Thymus (tissue), 11 donors: ENCODE measurements around the gene SDCBP2. TPM values are rescaled to one million over a fixed set of nuclear protein-coding genes. Genes with fewer than 3 reads are reported as not detected.

ENCODE experiments used
- DNase-seq, 9 donors: peaks; one replicate each; pipeline ENCODE4 v3.0.0-alpha.2; 2013; ENCODE audit warnings: low spot score in 9 of 9, low read depth in 6 of 9, missing footprints in 1 of 9
- H3K27ac ChIP-seq, 2 donors: one replicate each; pipeline ENCODE4 v1.5.1; 2013; ENCODE audit warnings: control low read depth in 1 of 2, low read depth in 1 of 2, low read length in 1 of 2, mild to moderate bottlenecking in 1 of 2, moderate library complexity in 1 of 2
- H3K27me3 ChIP-seq, 2 donors: one replicate each; pipeline ENCODE4 v1.5.1; 2013; ENCODE audit warnings: low read length in 1 of 2; ENCODE audit not compliant: control insufficient read depth in 2 of 2, insufficient read depth in 1 of 2
- H3K36me3 ChIP-seq, 2 donors: one replicate each; pipeline ENCODE4 v1.5.1; 2013; ENCODE audit warnings: low read length in 1 of 2, mild to moderate bottlenecking in 1 of 2, moderate library complexity in 1 of 2; ENCODE audit not compliant: control insufficient read depth in 2 of 2, insufficient read depth in 2 of 2
- H3K4me1 ChIP-seq, 2 donors: one replicate each; pipeline ENCODE4 v1.5.1; 2013; ENCODE audit warnings: low read length in 2 of 2; ENCODE audit not compliant: control insufficient read depth in 2 of 2, insufficient read depth in 2 of 2
- H3K4me3 ChIP-seq, 2 donors: one replicate each; pipeline ENCODE4 v1.5.1; 2013; ENCODE audit warnings: low read length in 2 of 2, control low read depth in 1 of 2, mild to moderate bottlenecking in 1 of 2
- H3K9me3 ChIP-seq, 2 donors: one replicate each; pipeline ENCODE4 v1.5.1; 2013; ENCODE audit warnings: low read length in 1 of 2, mild to moderate bottlenecking in 1 of 2; ENCODE audit not compliant: control insufficient read depth in 2 of 2, insufficient read depth in 1 of 2
- WGBS: extraction: QIAGEN DNeasy Blood & Tissue Kit; methylation state at CpG from one replicate; pipeline ENCODE4 v1.1.7; 2013; 5-methylcytosine and 5-hydroxymethylcytosine counted together
- polyA plus RNA-seq: library from polyadenylated mRNA; stranded (reverse); fragments of 200-250 nt; gene quantifications from one replicate; pipeline ENCODE4 v1.2.3, GENCODE V29; 2013
- total RNA-seq: library from RNA; stranded (reverse); fragments of 120-200 nt; gene quantifications from one replicate; pipeline ENCODE4 v1.2.4, GENCODE V29; 2013
- donor health status: healthy.

Gene SDCBP2
- total and polyA plus RNA-seq, 2 donors = 2.1 to 8.6 TPM

- Histone ChIP-seq H3K4me3 (no peak overlapping the region), H3K27ac (no peak overlapping the region), H3K4me1 (peaks cover 0 to 3% of the 10 kb centered on the region in 2 donors), H3K9me3 (peaks cover 0 to 1% of the 10 kb centered on the region in 2 donors), H3K27me3 (no peaks in the 10 kb centered on the region), H3K36me3 (no peaks in the 10 kb centered on the region)
- DNase-seq = no peak
- WGBS = 98% methylated on average over 8 of the region's 8 CpGs
Observed at GRCh38 chr20:1277529-1278322, 51.2 kb downstream of the SDCBP2 start.

- Histone ChIP-seq H3K4me1 (peaks cover 0 to 3% of the 10 kb centered on the region in 2 donors), H3K9me3 (no peaks in the 10 kb centered on the region), H3K36me3 (no peaks in the 10 kb centered on the region), H3K27me3 (no peaks in the 10 kb centered on the region), H3K4me3 (no peak overlapping the region), H3K27ac (no peak overlapping the region)
- 95% methylated on average over 2 of the region's 2 CpGs for WGBS
- no peak for DNase-seq
Observed at GRCh38 chr20:1275919-1276318, 53.0 kb downstream of the SDCBP2 start.

GRCh38 chr20:1274485-1275311, 54.2 kb downstream of the SDCBP2 start:
- 95% methylated on average over 14 of the region's 14 CpGs for WGBS

GRCh38 chr20:1273366-1273765, 55.6 kb downstream of the SDCBP2 start:
- Histone ChIP-seq H3K4me1 (peaks cover 0 to 3% of the 10 kb centered on the region in 2 donors), H3K27me3 (no peaks in the 10 kb centered on the region), H3K36me3 (no peaks in the 10 kb centered on the region), H3K9me3 (no peaks in the 10 kb centered on the region), H3K27ac (no peak overlapping the region), H3K4me3 (no peak overlapping the region)
- DNase-seq = no peak
- 95% methylated on average over 2 of the region's 2 CpGs for WGBS

More at GRCh38 chr20:1274485-1275311, 54.2 kb downstream of the SDCBP2 start:
- no peaks in the 10 kb centered on the region for H3K27me3 ChIP-seq
- no peak for DNase-seq
- no peak overlapping the region for H3K27ac ChIP-seq
- no peaks in the 10 kb centered on the region for H3K9me3 ChIP-seq
- peaks cover 0 to 3% of the 10 kb centered on the region in 2 donors for H3K4me1 ChIP-seq
- H3K36me3 ChIP-seq = no peaks in the 10 kb centered on the region
- H3K4me3 ChIP-seq = no peak overlapping the region

- WGBS = 38% methylated on average over 6 of the region's 6 CpGs
- Histone ChIP-seq H3K27me3 (peaks cover 0 to 7% of the 10 kb centered on the region in 2 donors), H3K36me3 (no peaks in the 10 kb centered on the region), H3K27ac (no peak overlapping the region), H3K4me1 (peaks cover 0 to 3% of the 10 kb centered on the region in 2 donors), H3K9me3 (no peaks in the 10 kb centered on the region), H3K4me3 (no peak overlapping the region)
- DNase-seq = no peak
Observed at GRCh38 chr20:1272368-1273100, 56.4 kb downstream of the SDCBP2 start.

GRCh38 chr20:1269850-1270249, 59.1 kb downstream of the SDCBP2 start:
- WGBS = 98% methylated on average over 3 of the region's 3 CpGs
- DNase-seq = no peak
- Histone ChIP-seq H3K27ac (no peak overlapping the region), H3K9me3 (no peaks in the 10 kb centered on the region), H3K27me3 (peaks cover 0 to 31% of the 10 kb centered on the region in 2 donors), H3K4me3 (no peak overlapping the region), H3K36me3 (no peaks in the 10 kb centered on the region), H3K4me1 (peaks cover 2 to 8% of the 10 kb centered on the region in 2 donors)

GRCh38 chr20:1269235-1269634, 59.7 kb downstream of the SDCBP2 start:
- no peaks in the 10 kb centered on the region for H3K9me3 ChIP-seq
- no peaks in the 10 kb centered on the region for H3K36me3 ChIP-seq
- WGBS = 97% methylated on average over 8 of the region's 8 CpGs
- H3K27ac ChIP-seq = no peak overlapping the region
- H3K27me3 ChIP-seq = peaks cover 0 to 31% of the 10 kb centered on the region in 2 donors
- H3K4me3 ChIP-seq = no peak overlapping the region
- no peak for DNase-seq
- H3K4me1 ChIP-seq = peaks cover 2 to 8% of the 10 kb centered on the region in 2 donors

- H3K27me3 ChIP-seq = peaks cover 0 to 34% of the 10 kb centered on the region in 2 donors
- 98% methylated on average over 3 of the region's 3 CpGs for WGBS
- H3K4me1 ChIP-seq = peaks cover 2 to 6% of the 10 kb centered on the region in 2 donors
- peaks cover 0 to under 1% of the 10 kb centered on the region in 2 donors for H3K9me3 ChIP-seq
- no peaks in the 10 kb centered on the region for H3K36me3 ChIP-seq
- H3K4me3 ChIP-seq = no peak overlapping the region
- H3K27ac ChIP-seq = no peak overlapping the region
- no peak for DNase-seq
Observed at GRCh38 chr20:1267809-1268374, 61.0 kb downstream of the SDCBP2 start.
